HepG2 (cell line): Measurements from ENCODE around the gene FAIM2. TPM values are rescaled to one million over a fixed set of nuclear protein-coding genes. Genes with fewer than 3 reads are reported as not detected.

Experiments used
- ATAC-seq: fragments of 200-7000 bp; cut with Tn5 transposase; 3 replicates; pipeline ENCODE4 v1.9.1; 2020; ENCODE audit warnings: mild to moderate bottlenecking, moderate library complexity
- BruUV-seq: library from RNA; stranded (reverse); fragments of 400-500 nt; replicated peaks from 2 replicates; lab custom pipeline; 2021; lab: Mats Ljungman, UMichigan
- CTCF ChIA-PET: fragments of 300-600 bp; formaldehyde crosslinking; extraction: SDS; loops from one replicate; lab custom pipeline; 2021; ENCODE audit warnings: low total read pairs, inconsistent platforms, low intra/inter-chr PET ratio; lab: Yijun Ruan, JAX
- POLR2A ChIA-PET: fragments of 350-600 bp; sonication (Branson Sonifier 250); formaldehyde crosslinking; loops from one replicate; lab custom pipeline; 2020; ENCODE audit warnings: antibody characterized with exemption, inconsistent platforms; lab: Yijun Ruan, JAX
- DNase-seq: peaks from one replicate; pipeline ENCODE4 v3.0.0-alpha.2; 2015; ENCODE audit warnings: low spot score
- FAIRE-seq: peaks from 3 replicates; lab custom pipeline; 2011; peaks lifted over from hg19 to GRCh38; lab: Jason Lieb, UNC
- H2AFZ ChIP-seq: one replicate; pipeline ENCODE4 v1.6.1; 2011; ENCODE audit warnings: low read length, inconsistent platforms
- H3K27ac ChIP-seq: fragments of 300-600 bp; 3 replicates; pipeline ENCODE4 v1.8.0; 2011; ENCODE audit warnings: mixed run types, mild to moderate bottlenecking, mixed read lengths, low read length, inconsistent platforms; ENCODE audit not compliant: insufficient read depth; ENCODE audit errors: extremely low read length
- H3K27me3 ChIP-seq, 2 experiments: fragments of 200-600 bp in 1 of 2; 2 replicates in 1 of 2; 3 replicates in 1 of 2; pipeline versions ENCODE4 v1.6.0 to v1.8.0; 2011; ENCODE audit warnings: low read length in 2 of 2, mild to moderate bottlenecking in 2 of 2, moderate library complexity in 2 of 2, inconsistent platforms in 1 of 2; ENCODE audit not compliant: insufficient read depth in 2 of 2, control insufficient read depth in 1 of 2
- H3K36me3 ChIP-seq, 2 experiments: fragments of 200-600 bp in 1 of 2; replicated peaks in 1 of 2; 2 replicates in 1 of 2; 3 replicates in 1 of 2; pipeline versions ENCODE4 v1.5.1 to v1.8.0; 2011; ENCODE audit warnings: low read length in 2 of 2, inconsistent platforms in 1 of 2; ENCODE audit not compliant: insufficient read depth in 2 of 2, control insufficient read depth in 1 of 2
- H3K4me1 ChIP-seq: 2 replicates; pipeline ENCODE4 v1.5.1; 2012; ENCODE audit warnings: low read length, inconsistent platforms; ENCODE audit not compliant: insufficient read depth
- H3K4me2 ChIP-seq: 2 replicates; pipeline ENCODE4 v1.6.0; 2011; ENCODE audit warnings: low read depth, low read length, inconsistent platforms
- H3K4me3 ChIP-seq, 3 experiments: fragments of 200-600 bp in 1 of 3; sonication (generic), shearing (Covaris generic) in 1 of 3; replicated peaks in 1 of 3; 2 replicates each; pipeline ENCODE4 v1.5.1; 2011 to 2016; ENCODE audit warnings: low read length in 3 of 3, inconsistent platforms in 2 of 3, low read depth in 2 of 3, mild to moderate bottlenecking in 2 of 3, control low read depth in 1 of 3, mixed read lengths in 1 of 3; ENCODE audit not compliant: insufficient read depth in 1 of 3
- H3K79me2 ChIP-seq: one replicate; pipeline ENCODE4 v1.6.1; 2011; ENCODE audit warnings: low read length, inconsistent platforms; ENCODE audit not compliant: insufficient read depth
- H3K9ac ChIP-seq: 2 replicates; pipeline ENCODE4 v1.6.0; 2011; ENCODE audit warnings: mild to moderate bottlenecking, low read depth, low read length, inconsistent platforms; ENCODE audit not compliant: insufficient read depth
- H3K9me3 ChIP-seq: 2 replicates; pipeline ENCODE4 v1.5.1; 2012; ENCODE audit warnings: mild to moderate bottlenecking, low read length
- H4K20me1 ChIP-seq: 2 replicates; pipeline ENCODE4 v1.6.0; 2011; ENCODE audit warnings: inconsistent platforms, mild to moderate bottlenecking, low read length, moderate library complexity; ENCODE audit not compliant: insufficient read depth
- EED ChIP-seq: sonication (generic); formaldehyde crosslinking; IDR thresholded peaks from 2 replicates; pipeline ENCODE4 v1.5.0; 2020; ENCODE audit warnings: mild to moderate bottlenecking, missing genetic modification reagents
- HNRNPL ChIP-seq: fragments of 200-400 bp; formaldehyde crosslinking; IDR thresholded peaks from 2 replicates; pipeline ENCODE4 v1.6.1; 2017; ENCODE audit warnings: mild to moderate bottlenecking, low read depth, low read length
- PHF20 ChIP-seq: sonication (generic); formaldehyde crosslinking; IDR thresholded peaks from 2 replicates; pipeline ENCODE4 v1.5.0; 2020; ENCODE audit warnings: mild to moderate bottlenecking, missing genetic modification reagents
- RBAK ChIP-seq: sonication (generic); formaldehyde crosslinking; IDR thresholded peaks from 2 replicates; pipeline ENCODE4 v1.5.1; 2020; ENCODE audit warnings: mild to moderate bottlenecking, missing genetic modification reagents
- ZNF564 ChIP-seq: sonication (generic); formaldehyde crosslinking; IDR thresholded peaks from 2 replicates; pipeline ENCODE4 v1.8.1; 2023; ENCODE audit warnings: mild to moderate bottlenecking, missing genetic modification reagents
- ZNF629 ChIP-seq: sonication (generic); formaldehyde crosslinking; conservative IDR thresholded peaks from 2 replicates; pipeline ENCODE4 v1.5.0; 2020; ENCODE audit warnings: missing genetic modification reagents
- WGBS: methylation state at CpG from one replicate; pipeline ENCODE4 v1.1.6; 2017; ENCODE audit warnings: low lambda C conversion rate; 5-methylcytosine and 5-hydroxymethylcytosine counted together
- in situ Hi-C: cut with HindIII; loops from 2 replicates; pipeline ENCODE4 v1.10.0; 2017; ENCODE audit warnings: low pct_unique_long_range_greater_than_20kb; ENCODE audit not compliant: extremely low pct_ligation_motif_present
- intact Hi-C: fragments of 100-400 bp; cut with micrococcal nuclease; formaldehyde crosslinking; loops from one replicate; pipeline ENCODE4 v1.10.0; 2022; ENCODE audit not compliant: unreplicated experiment
- polyA plus RNA-seq, 8 experiments: library from polyadenylated mRNA; depleted of rRNA in 3 of 8; stranded (reverse) in 7 of 8; unstranded in 1 of 8; fragments of >200 nt; fragmentation: Illumina TruSeq in 4 of 8; extraction: Trizol in 4 of 8; gene quantifications; 2 replicates each; pipeline versions ENCODE4 v1.2.1 to v1.2.3, GENCODE V29; 2011 to 2016; ENCODE audit warnings: low read depth in 4 of 8, missing spikeins in 1 of 8, mixed read lengths in 1 of 8; ENCODE audit not compliant: insufficient read depth in 1 of 8
- total RNA-seq, 5 experiments: library from RNA; depleted of rRNA; stranded (reverse); fragments of >200 nt; fragmentation: Illumina TruSeq; extraction: Trizol; gene quantifications; 2 replicates each; pipeline ENCODE4 v1.2.3, GENCODE V29; 2016; ENCODE audit warnings: low read depth in 1 of 5
- TF ChIP-seq, protein P1 (sequence below): fragments of 450-650 bp; IDR thresholded peaks from 2 replicates; pipeline ENCODE4 v1.6.1; 2016
- TF ChIP-seq, protein P2 (sequence below), 2 experiments: IDR thresholded peaks; 2 replicates each; pipeline ENCODE4 v1.6.1; 2011 to 2012; ENCODE audit warnings: low read length in 2 of 2, borderline replicate concordance in 1 of 2, low read depth in 1 of 2, mild to moderate bottlenecking in 1 of 2, moderate library complexity in 1 of 2
- TF ChIP-seq, protein P3 (sequence below): sonication (generic); formaldehyde crosslinking; IDR thresholded peaks from 2 replicates; pipeline ENCODE4 v1.4.0; 2020; ENCODE audit warnings: missing genetic modification reagents

Gene FAIM2
- total and polyA plus RNA-seq, 2 of the 13 experiments (the other 11 are each of a cell fraction or from before 2014, with no cell fraction given), result not detected

DNA sequence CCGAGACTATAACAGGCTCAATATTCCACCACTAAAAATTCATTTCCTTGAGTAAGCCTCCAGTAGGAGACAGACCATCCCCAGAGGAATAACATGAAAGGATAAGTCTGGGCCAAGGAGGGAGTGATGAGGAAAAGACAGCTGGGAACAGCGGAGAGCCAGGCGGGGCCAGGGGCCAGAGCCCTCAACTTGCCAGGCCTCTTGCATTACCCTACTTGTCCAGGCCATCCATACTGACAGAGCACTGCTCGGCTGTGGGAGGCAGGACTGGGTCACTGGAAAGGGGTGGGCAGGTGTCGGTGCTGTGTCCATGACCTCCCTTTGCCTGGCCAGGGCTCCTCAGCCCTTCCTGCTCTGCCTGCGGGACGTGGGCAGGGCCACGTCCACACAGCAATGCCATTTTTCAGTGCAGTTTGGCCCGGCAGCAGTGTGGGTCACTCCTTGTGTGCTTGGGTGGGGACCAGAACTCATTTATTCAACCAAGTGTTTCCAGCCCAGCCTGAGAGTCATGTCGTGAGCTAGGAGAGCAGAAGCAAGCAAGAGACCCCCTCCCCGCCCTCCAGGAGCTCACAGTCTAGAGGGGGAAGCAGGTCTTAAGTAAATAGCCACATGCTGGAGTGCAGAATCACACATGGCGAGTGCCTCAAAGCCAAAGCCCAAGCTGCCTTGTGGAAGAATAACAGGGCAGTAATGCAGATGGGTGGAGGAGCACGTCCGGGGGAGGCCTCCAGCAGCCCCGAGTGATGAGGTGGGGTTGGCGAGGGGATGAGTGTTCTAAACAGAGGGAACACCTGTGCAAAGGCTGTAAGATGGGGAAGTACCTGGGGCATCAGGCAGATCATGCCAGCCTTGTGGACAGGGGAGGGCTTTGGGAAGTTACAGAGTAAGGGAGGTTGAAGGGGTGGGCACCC is 8.9 kb upstream of the FAIM2 start:
- Histone ChIP-seq H3K27ac (no peak overlapping the region), H3K79me2 (no peaks in the 10 kb centered on the region), H3K9ac (no peak overlapping the region), H3K27me3 (peaks cover 4 to 28% of the 10 kb centered on the region in 2 experiments; a peak in 3 of 5 replicates), H3K36me3 (no peaks in the 10 kb centered on the region), H3K9me3 (no peaks in the 10 kb centered on the region), H3K4me3 (no peak overlapping the region)
- FAIRE-seq (no peak), ATAC-seq (no peak)
- in situ Hi-C loops, result no loop called here
- ChIA-PET POLR2A (no interaction called here), CTCF (no interaction called here)
- WGBS, result 32% methylated on average over 11 of the region's 16 CpGs
- TF ChIP-seq, protein P1, sequence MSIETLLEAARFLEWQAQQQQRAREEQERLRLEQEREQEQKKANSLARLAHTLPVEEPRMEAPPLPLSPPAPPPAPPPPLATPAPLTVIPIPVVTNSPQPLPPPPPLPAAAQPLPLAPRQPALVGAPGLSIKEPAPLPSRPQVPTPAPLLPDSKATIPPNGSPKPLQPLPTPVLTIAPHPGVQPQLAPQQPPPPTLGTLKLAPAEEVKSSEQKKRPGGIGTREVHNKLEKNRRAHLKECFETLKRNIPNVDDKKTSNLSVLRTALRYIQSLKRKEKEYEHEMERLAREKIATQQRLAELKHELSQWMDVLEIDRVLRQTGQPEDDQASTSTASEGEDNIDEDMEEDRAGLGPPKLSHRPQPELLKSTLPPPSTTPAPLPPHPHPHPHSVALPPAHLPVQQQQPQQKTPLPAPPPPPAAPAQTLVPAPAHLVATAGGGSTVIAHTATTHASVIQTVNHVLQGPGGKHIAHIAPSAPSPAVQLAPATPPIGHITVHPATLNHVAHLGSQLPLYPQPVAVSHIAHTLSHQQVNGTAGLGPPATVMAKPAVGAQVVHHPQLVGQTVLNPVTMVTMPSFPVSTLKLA, result 0 out of 2 replicates have a peak, but pooled peaks have one; percentile 19
- no peak for TF ChIP-seq HNRNPL
- TF ChIP-seq, all 625 proteins: peak for 1
- no peak overlapping the region for H2AFZ ChIP-seq
- no TSS peak for BruUV-seq
- DNase-seq, result no peak
- peaks cover 9% of the 10 kb centered on the region; the same call in 1 of the 2 replicates for H3K4me1 ChIP-seq
- no peak overlapping the region for H3K4me2 ChIP-seq
- intact Hi-C loops, result no loop called here
- H4K20me1 ChIP-seq, result no peaks in the 10 kb centered on the region

- FAIRE-seq, result no peak
- H3K79me2 ChIP-seq, result no peaks in the 10 kb centered on the region
- intact Hi-C loops, result no loop called here
- no peaks in the 10 kb centered on the region for H3K9me3 ChIP-seq
- TF ChIP-seq, protein P2, sequence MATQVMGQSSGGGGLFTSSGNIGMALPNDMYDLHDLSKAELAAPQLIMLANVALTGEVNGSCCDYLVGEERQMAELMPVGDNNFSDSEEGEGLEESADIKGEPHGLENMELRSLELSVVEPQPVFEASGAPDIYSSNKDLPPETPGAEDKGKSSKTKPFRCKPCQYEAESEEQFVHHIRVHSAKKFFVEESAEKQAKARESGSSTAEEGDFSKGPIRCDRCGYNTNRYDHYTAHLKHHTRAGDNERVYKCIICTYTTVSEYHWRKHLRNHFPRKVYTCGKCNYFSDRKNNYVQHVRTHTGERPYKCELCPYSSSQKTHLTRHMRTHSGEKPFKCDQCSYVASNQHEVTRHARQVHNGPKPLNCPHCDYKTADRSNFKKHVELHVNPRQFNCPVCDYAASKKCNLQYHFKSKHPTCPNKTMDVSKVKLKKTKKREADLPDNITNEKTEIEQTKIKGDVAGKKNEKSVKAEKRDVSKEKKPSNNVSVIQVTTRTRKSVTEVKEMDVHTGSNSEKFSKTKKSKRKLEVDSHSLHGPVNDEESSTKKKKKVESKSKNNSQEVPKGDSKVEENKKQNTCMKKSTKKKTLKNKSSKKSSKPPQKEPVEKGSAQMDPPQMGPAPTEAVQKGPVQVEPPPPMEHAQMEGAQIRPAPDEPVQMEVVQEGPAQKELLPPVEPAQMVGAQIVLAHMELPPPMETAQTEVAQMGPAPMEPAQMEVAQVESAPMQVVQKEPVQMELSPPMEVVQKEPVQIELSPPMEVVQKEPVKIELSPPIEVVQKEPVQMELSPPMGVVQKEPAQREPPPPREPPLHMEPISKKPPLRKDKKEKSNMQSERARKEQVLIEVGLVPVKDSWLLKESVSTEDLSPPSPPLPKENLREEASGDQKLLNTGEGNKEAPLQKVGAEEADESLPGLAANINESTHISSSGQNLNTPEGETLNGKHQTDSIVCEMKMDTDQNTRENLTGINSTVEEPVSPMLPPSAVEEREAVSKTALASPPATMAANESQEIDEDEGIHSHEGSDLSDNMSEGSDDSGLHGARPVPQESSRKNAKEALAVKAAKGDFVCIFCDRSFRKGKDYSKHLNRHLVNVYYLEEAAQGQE (IDR thresholded peaks at IDR 0.05; ENCODE audit: borderline replicate concordance in 1 of 2, low read depth in 1 of 2, low read length in 2 of 2), result no peak
- no peak for TF ChIP-seq RBAK (CRISPR knock-in tag)
- TF ChIP-seq ZNF629 (CRISPR knock-in tag), result 0 out of 2 replicates have a peak, but pooled peaks have one; percentile 21
- TF ChIP-seq, protein P3, sequence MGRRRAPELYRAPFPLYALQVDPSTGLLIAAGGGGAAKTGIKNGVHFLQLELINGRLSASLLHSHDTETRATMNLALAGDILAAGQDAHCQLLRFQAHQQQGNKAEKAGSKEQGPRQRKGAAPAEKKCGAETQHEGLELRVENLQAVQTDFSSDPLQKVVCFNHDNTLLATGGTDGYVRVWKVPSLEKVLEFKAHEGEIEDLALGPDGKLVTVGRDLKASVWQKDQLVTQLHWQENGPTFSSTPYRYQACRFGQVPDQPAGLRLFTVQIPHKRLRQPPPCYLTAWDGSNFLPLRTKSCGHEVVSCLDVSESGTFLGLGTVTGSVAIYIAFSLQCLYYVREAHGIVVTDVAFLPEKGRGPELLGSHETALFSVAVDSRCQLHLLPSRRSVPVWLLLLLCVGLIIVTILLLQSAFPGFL (CRISPR knock-in tag), result no peak
- TF ChIP-seq ZNF564 (CRISPR knock-in tag), result no peak
- TF ChIP-seq PHF20 (CRISPR knock-in tag), result no peak
- TF ChIP-seq EED (CRISPR knock-in tag), result no peak
- peaks cover 4 to 24% of the 10 kb centered on the region in 2 experiments; a peak in 3 of 5 replicates for H3K27me3 ChIP-seq
- H3K9ac ChIP-seq, result no peak overlapping the region
- ChIA-PET POLR2A (no interaction called here), CTCF (no interaction called here)
- ATAC-seq, result no peak
- peaks cover 9% of the 10 kb centered on the region; the same call in 1 of the 2 replicates for H3K4me1 ChIP-seq
- H4K20me1 ChIP-seq, result no peaks in the 10 kb centered on the region
- BruUV-seq, result no TSS peak
- H3K27ac ChIP-seq, result no peak overlapping the region
- no peaks in the 10 kb centered on the region for H3K36me3 ChIP-seq
- no peak for DNase-seq
- H2AFZ ChIP-seq, result no peak overlapping the region
- no peak overlapping the region for H3K4me3 ChIP-seq
- 21% methylated on average over 2 of the region's 2 CpGs for WGBS
- in situ Hi-C loops, result no loop called here
- H3K4me2 ChIP-seq, result no peak overlapping the region
These were observed 7.5 kb upstream of the FAIM2 start for GRCh38 chr12:49911213-49911605.
